Measurements from ENCODE around the gene VAPA. TPM values are rescaled to one million over a fixed set of nuclear protein-coding genes. Genes with fewer than 3 reads are reported as not detected.

Gene VAPA
- total and polyA plus RNA-seq, 9 of the 15 experiments (the other 6 are each of a cell fraction or from before 2014, with no cell fraction given), result 219 to 902 (median 526) TPM

DNA sequence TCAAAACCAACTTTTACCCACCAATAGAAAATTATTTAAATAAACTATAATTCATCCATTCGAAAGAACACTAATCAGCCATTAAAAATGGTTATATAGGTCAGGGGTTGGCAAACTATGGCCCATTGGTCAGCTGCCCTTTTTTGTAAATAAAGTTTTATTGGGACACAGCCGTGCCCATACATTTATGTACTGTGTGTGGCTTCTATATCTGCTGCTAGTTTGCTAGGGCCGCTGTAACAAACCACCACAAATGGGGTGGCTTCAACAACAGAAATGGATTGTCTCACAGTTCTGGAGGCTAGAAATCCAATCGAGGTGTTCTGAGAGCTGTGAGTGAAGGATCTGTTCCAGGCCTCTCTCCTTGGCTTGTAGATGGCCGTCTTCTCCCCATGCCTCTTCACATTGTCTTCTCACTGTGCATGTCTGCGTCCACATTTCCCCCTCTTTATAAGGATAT, 35.0 kb upstream of the VAPA start (continued):
- no peak for TF ChIP-seq ZNF3 (CRISPR knock-in tag; IDR thresholded peaks at IDR 0.05)
- TF ChIP-seq FOXA3 (CRISPR knock-in tag; conservative IDR thresholded peaks at IDR 0.05 in 1 of 2, IDR thresholded peaks at IDR 0.05 in 1 of 2), result peak in 1 of 2 experiments; percentile 26; a peak in 1 of 4 replicates
- 0 out of 2 replicates have a peak, but pooled peaks have one; percentile 74 for TF ChIP-seq ZNF561 (CRISPR knock-in tag; conservative IDR thresholded peaks at IDR 0.05)
- TF ChIP-seq FOXP4 (CRISPR knock-in tag; IDR thresholded peaks at IDR 0.05; ENCODE audit: borderline replicate concordance), result no peak
- no peak for TF ChIP-seq RBM34 (IDR thresholded peaks at IDR 0.05; ENCODE audit: borderline replicate concordance, insufficient read depth, low read length)
- TF ChIP-seq ZNF12 (CRISPR knock-in tag; IDR thresholded peaks at IDR 0.05), result no peak
- TF ChIP-seq FOXJ2 (tag; IDR thresholded peaks at IDR 0.05), result no peak
- no peak for TF ChIP-seq KAT2B (IDR thresholded peaks at IDR 0.05; ENCODE audit: low read depth, low read length)
- TF ChIP-seq NFIX (CRISPR knock-in tag; IDR thresholded peaks at IDR 0.05; ENCODE audit: low read depth), result no peak
- TF ChIP-seq PHB2 (IDR thresholded peaks at IDR 0.05; ENCODE audit: low read depth), result no peak
- TF ChIP-seq MTA3 (IDR thresholded peaks at IDR 0.05; ENCODE audit: borderline replicate concordance), result no peak
- TF ChIP-seq TBP (optimal IDR thresholded peaks at IDR 0.05; ENCODE audit: low read depth, low read length), result no peak
- no peak for TF ChIP-seq RNF2 (IDR thresholded peaks at IDR 0.05)
- TF ChIP-seq NKRF (IDR thresholded peaks at IDR 0.05; ENCODE audit: borderline replicate concordance), result no peak
- peak; percentile 78; the same call in 1 of the 2 replicates for TF ChIP-seq NFXL1 (CRISPR knock-in tag; IDR thresholded peaks at IDR 0.05)
- no peak for TF ChIP-seq MLX (CRISPR knock-in tag; conservative IDR thresholded peaks at IDR 0.05)
- no peak for TF ChIP-seq BDP1 (IDR thresholded peaks at IDR 0.05; ENCODE audit: insufficient read depth, insufficient read length)
- no peak for TF ChIP-seq MAFK (IDR thresholded peaks at IDR 0.05; ENCODE audit: low read length)
- TF ChIP-seq ZNF408 (CRISPR knock-in tag; IDR thresholded peaks at IDR 0.05; ENCODE audit: low read depth), result no peak
- TF ChIP-seq, protein P1, sequence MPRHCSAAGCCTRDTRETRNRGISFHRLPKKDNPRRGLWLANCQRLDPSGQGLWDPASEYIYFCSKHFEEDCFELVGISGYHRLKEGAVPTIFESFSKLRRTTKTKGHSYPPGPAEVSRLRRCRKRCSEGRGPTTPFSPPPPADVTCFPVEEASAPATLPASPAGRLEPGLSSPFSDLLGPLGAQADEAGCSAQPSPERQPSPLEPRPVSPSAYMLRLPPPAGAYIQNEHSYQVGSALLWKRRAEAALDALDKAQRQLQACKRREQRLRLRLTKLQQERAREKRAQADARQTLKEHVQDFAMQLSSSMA (CRISPR knock-in tag; IDR thresholded peaks at IDR 0.05), result no peak
- TF ChIP-seq, protein P2, sequence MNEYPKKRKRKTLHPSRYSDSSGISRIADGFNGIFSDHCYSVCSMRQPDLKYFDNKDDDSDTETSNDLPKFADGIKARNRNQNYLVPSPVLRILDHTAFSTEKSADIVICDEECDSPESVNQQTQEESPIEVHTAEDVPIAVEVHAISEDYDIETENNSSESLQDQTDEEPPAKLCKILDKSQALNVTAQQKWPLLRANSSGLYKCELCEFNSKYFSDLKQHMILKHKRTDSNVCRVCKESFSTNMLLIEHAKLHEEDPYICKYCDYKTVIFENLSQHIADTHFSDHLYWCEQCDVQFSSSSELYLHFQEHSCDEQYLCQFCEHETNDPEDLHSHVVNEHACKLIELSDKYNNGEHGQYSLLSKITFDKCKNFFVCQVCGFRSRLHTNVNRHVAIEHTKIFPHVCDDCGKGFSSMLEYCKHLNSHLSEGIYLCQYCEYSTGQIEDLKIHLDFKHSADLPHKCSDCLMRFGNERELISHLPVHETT (CRISPR knock-in tag; conservative IDR thresholded peaks at IDR 0.05 in 1 of 2, IDR thresholded peaks at IDR 0.05 in 1 of 2), result 0 out of 4 replicates have a peak, but pooled peaks of 1 of the 2 experiments have one; percentile 16
- TF ChIP-seq XRCC3 (IDR thresholded peaks at IDR 0.05), result no peak
- TF ChIP-seq HNRNPLL (IDR thresholded peaks at IDR 0.05; ENCODE audit: low read depth, low read length, poor library complexity, severe bottlenecking), result no peak
